Thymus (tissue), 11 donors: Measurements from ENCODE around the gene BBS5. TPM values are rescaled to one million over a fixed set of nuclear protein-coding genes. Genes with fewer than 3 reads are reported as not detected.
"Not testable (repeated sequence)": the region's sequence is repeated elsewhere in the genome, so short reads cannot be mapped to it uniquely, and the experiment has no call there.

Experiments
- DNase-seq, 9 donors: peaks; one replicate each; pipeline ENCODE4 v3.0.0-alpha.2; 2013; ENCODE audit warnings: low spot score in 9 of 9, low read depth in 6 of 9, missing footprints in 1 of 9
- H3K27ac ChIP-seq, 2 donors: one replicate each; pipeline ENCODE4 v1.5.1; 2013; ENCODE audit warnings: control low read depth in 1 of 2, low read depth in 1 of 2, low read length in 1 of 2, mild to moderate bottlenecking in 1 of 2, moderate library complexity in 1 of 2
- H3K27me3 ChIP-seq, 2 donors: one replicate each; pipeline ENCODE4 v1.5.1; 2013; ENCODE audit warnings: low read length in 1 of 2; ENCODE audit not compliant: control insufficient read depth in 2 of 2, insufficient read depth in 1 of 2
- H3K36me3 ChIP-seq, 2 donors: one replicate each; pipeline ENCODE4 v1.5.1; 2013; ENCODE audit warnings: low read length in 1 of 2, mild to moderate bottlenecking in 1 of 2, moderate library complexity in 1 of 2; ENCODE audit not compliant: control insufficient read depth in 2 of 2, insufficient read depth in 2 of 2
- H3K4me1 ChIP-seq, 2 donors: one replicate each; pipeline ENCODE4 v1.5.1; 2013; ENCODE audit warnings: low read length in 2 of 2; ENCODE audit not compliant: control insufficient read depth in 2 of 2, insufficient read depth in 2 of 2
- H3K4me3 ChIP-seq, 2 donors: one replicate each; pipeline ENCODE4 v1.5.1; 2013; ENCODE audit warnings: low read length in 2 of 2, control low read depth in 1 of 2, mild to moderate bottlenecking in 1 of 2
- H3K9me3 ChIP-seq, 2 donors: one replicate each; pipeline ENCODE4 v1.5.1; 2013; ENCODE audit warnings: low read length in 1 of 2, mild to moderate bottlenecking in 1 of 2; ENCODE audit not compliant: control insufficient read depth in 2 of 2, insufficient read depth in 1 of 2
- WGBS: extraction: QIAGEN DNeasy Blood & Tissue Kit; methylation state at CpG from one replicate; pipeline ENCODE4 v1.1.7; 2013; 5-methylcytosine and 5-hydroxymethylcytosine counted together
- polyA plus RNA-seq: library from polyadenylated mRNA; stranded (reverse); fragments of 200-250 nt; gene quantifications from one replicate; pipeline ENCODE4 v1.2.3, GENCODE V29; 2013
- total RNA-seq: library from RNA; stranded (reverse); fragments of 120-200 nt; gene quantifications from one replicate; pipeline ENCODE4 v1.2.4, GENCODE V29; 2013
- donor health status: healthy.

Gene BBS5
- total and polyA plus RNA-seq, 2 donors: 1.7 to 7.8 TPM

DNA sequence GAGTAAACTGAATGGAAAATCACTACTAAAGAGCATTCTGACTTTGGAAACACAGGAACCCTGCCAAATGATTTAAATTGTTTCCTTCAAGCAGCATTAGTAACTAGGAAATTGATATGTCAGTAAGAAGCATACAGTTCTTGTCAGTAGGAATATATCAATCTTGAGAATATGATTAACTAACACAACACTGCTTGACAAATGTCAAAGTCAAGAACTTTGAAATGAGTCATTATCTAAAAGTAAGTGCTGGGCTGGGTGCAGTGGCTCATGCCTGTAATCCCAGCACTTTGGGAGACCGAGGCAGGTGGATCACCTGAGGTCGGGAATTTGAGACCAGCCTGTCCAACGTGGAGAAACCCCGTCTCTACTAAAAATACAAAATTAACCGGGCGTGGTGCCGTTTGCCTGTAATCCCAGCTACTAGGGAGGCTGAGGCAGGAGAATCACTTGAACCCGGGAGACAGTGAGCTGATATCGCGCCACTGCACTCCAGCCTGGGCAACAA, 37.2 kb downstream of the BBS5 start:
- DNase-seq, H3K27ac ChIP-seq, H3K4me1 ChIP-seq, H3K9me3 ChIP-seq, H3K4me3 ChIP-seq, H3K36me3 ChIP-seq, H3K27me3 ChIP-seq: not testable (repeated sequence)
- 99% methylated on average over 10 of the region's 10 CpGs for WGBS

DNA sequence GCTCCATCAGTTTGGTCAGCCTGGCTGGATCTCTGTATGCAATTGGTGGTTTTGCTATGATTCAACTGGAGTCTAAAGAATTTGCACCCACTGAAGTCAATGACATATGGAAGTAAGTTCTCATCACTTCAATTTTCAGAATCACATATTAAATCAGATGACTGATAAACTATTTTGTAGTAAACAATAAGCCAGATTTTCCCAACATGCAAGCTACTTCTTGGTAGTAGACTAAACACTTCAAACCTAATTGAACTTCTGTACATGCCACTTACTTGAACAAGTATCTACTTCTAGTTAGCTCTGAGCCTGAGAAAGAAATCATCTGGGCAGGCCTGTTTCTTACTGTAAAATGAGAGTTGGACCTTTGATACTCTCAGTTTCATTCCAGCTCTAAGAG, 41.6 kb downstream of the BBS5 start:
- H3K27ac ChIP-seq: no peak overlapping the region
- no peak overlapping the region for H3K4me3 ChIP-seq
- no peaks in the 10 kb centered on the region for H3K4me1 ChIP-seq
- no peak for DNase-seq
- H3K9me3 ChIP-seq: no peaks in the 10 kb centered on the region
- no peaks in the 10 kb centered on the region for H3K36me3 ChIP-seq
- no peaks in the 10 kb centered on the region for H3K27me3 ChIP-seq

DNA sequence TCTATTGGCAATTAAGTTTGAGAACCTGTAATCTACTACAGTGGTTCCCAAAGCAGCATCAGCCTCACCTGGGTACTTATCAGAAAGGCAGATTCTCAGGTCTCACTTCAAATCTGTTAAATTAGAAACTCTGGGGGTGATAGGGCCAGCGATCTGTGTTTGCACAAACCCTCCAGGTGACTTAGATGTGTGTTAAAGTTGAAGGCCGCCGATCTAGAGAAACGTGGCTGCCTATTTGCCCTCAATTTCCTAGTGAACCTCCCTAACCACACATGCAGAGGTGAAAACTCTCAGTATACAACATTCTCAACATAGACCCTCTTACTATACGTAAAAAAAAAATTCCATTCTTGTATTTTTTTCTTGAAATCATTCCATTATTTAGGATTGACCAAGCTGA, 44.4 kb downstream of the BBS5 start:
- WGBS: 77% methylated on average over 5 of the region's 5 CpGs
- Histone ChIP-seq H3K4me3 (no peak overlapping the region), H3K36me3 (peaks cover 0 to 1% of the 10 kb centered on the region in 2 donors), H3K27me3 (no peaks in the 10 kb centered on the region), H3K9me3 (no peaks in the 10 kb centered on the region), H3K27ac (no peak overlapping the region), H3K4me1 (no peaks in the 10 kb centered on the region)
- DNase-seq: no peak

DNA sequence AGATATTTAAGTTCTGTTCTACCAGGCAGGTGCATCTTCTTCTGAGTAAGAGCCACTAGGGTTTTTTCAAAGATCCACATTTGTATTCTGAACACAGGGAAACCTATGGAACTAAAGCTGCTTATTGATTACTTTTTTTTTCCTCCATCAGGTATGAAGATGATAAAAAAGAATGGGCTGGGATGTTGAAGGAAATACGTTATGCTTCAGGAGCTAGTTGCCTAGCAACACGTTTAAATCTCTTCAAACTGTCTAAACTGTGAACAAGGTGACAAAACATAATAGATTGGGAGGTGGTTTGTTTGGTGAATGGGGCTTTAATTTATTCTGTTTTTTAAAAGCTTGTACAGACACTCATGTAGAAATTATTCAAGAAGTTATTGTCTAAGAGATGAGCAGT, 46.1 kb downstream of the BBS5 start:
- H3K36me3 ChIP-seq: peaks cover 5 to 8% of the 10 kb centered on the region in 2 donors
- H3K4me3 ChIP-seq: no peak overlapping the region
- H3K4me1 ChIP-seq: no peaks in the 10 kb centered on the region
- DNase-seq: no peak
- H3K9me3 ChIP-seq: no peaks in the 10 kb centered on the region
- 96% methylated on average over 2 of the region's 2 CpGs for WGBS
- H3K27me3 ChIP-seq: no peaks in the 10 kb centered on the region
- no peak overlapping the region for H3K27ac ChIP-seq

DNA sequence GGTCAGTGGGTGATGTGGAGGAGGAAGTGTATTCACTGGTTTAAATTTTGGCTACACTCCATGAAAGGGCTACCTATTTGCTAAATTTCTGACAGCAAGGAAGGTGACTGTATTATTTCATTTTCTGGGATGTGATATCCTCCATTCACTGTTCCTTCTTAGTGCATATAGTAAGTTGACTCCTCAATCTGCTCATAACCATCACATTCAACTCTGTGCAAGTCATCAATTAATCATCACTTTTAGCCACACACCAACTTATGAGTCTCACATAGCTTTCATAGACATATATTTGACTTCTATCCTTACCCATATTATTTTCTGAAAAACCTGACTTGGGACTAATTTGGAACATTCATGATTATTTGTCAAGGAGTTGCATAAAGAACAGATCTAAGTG, 47.2 kb downstream of the BBS5 start:
- no peaks in the 10 kb centered on the region for H3K4me1 ChIP-seq
- peaks cover 5 to 12% of the 10 kb centered on the region in 2 donors for H3K36me3 ChIP-seq
- H3K4me3 ChIP-seq: no peak overlapping the region
- no peaks in the 10 kb centered on the region for H3K27me3 ChIP-seq
- no peak overlapping the region for H3K27ac ChIP-seq
- no peak for DNase-seq
- no peaks in the 10 kb centered on the region for H3K9me3 ChIP-seq

DNA sequence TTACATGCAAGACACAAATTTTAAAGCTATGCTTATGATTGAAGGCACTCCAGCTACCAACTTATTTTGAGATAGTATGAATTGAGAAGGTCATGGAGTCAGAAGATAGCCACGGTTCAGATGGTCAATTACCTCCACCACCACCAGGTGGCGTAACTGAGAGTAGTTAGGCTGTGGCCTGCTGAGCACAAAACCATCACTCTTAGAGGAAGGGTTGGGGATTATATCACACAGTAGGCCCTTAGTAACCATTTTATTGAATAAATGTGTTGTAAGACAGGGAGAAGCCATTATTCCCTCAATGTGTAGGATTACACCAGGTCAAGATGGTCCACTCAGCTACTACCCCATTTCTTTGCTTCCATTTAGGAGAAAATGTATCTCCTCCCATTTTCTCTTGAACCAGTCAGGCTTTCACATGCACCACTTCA, 49.0 kb downstream of the BBS5 start:
- Histone ChIP-seq H3K9me3 (no peaks in the 10 kb centered on the region), H3K27ac (no peak overlapping the region), H3K4me1 (no peaks in the 10 kb centered on the region), H3K27me3 (no peaks in the 10 kb centered on the region), H3K36me3 (peaks cover 5 to 12% of the 10 kb centered on the region in 2 donors), H3K4me3 (no peak overlapping the region)
- 11% methylated on average over 2 of the region's 2 CpGs for WGBS
- DNase-seq: peak; percentile 16 to 78 (median 61)

DNA sequence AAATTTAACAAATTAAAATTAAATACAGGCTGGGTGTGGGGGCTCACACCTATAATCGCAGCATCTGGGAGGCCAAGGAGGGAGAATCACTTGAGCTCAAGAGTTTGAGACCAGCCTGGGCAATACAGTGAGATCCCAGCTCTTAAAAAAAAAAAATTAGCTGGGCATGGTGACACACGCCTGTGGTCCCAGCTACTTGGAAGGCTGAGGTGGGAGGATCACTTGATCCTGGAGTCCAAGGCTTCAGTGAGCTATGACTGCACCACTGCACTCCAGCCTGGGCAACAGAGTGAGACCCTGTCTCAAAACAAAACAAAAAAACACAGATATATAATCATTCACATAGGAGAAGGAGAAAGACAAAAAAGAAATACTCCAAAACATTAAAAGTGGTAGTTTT, 60.2 kb downstream of the BBS5 start:
- H3K9me3 ChIP-seq, DNase-seq, H3K27ac ChIP-seq, H3K4me3 ChIP-seq, H3K4me1 ChIP-seq, H3K27me3 ChIP-seq: not testable (repeated sequence)
- H3K36me3 ChIP-seq: peaks cover 0 to 26% of the 10 kb centered on the region in 2 donors
- 99% methylated on average over 2 of the region's 2 CpGs for WGBS

DNA sequence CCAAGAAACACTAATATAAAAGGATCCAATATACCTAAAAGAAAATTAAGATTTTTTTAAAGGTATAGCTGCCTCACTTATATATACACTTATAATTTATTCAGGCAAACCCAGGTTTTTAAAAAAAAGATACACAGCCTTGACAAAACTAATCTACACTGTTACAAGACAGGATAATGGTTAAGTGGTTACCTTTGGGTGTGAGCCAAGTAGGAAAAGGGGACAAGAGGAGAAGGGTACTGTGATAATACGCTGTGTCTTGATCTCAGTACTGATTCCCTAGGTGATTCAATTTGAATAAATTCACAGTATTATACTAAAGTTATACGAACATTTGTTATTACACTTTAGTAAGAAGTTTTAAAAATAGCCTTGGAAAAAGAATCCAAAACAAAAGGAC, 60.9 kb downstream of the BBS5 start:
- H3K27me3 ChIP-seq: no peaks in the 10 kb centered on the region
- H3K27ac ChIP-seq: no peak overlapping the region
- no peak for DNase-seq
- H3K4me1 ChIP-seq: no peaks in the 10 kb centered on the region
- H3K4me3 ChIP-seq: no peak overlapping the region
- peaks cover 0 to 27% of the 10 kb centered on the region in 2 donors for H3K36me3 ChIP-seq
- WGBS: 96% methylated on average over 2 of the region's 2 CpGs
- H3K9me3 ChIP-seq: no peaks in the 10 kb centered on the region

DNA sequence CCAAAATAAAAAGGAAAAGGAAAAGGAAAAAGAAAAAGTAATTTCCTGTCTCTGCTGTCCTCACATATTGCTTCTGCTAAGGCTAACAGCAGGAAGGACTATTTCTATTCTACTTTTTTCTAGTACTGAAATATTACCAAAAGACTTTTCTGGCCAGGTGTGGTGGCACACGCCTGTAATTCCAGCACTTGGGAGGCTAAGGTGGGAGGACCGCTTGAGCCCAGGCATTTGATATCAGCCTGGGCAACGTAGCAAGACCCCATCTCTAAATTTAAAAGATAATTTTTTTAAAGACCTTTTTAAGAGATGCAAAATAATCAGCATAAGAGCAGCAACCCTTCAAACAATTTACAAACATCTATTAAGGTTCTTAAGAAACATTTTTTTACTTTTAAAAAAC, 63.1 kb downstream of the BBS5 start:
- Histone ChIP-seq H3K27me3 (no peaks in the 10 kb centered on the region), H3K36me3 (peaks cover 0 to 36% of the 10 kb centered on the region in 2 donors)
- WGBS: over 99% methylated on average over 3 of the region's 3 CpGs

DNA sequence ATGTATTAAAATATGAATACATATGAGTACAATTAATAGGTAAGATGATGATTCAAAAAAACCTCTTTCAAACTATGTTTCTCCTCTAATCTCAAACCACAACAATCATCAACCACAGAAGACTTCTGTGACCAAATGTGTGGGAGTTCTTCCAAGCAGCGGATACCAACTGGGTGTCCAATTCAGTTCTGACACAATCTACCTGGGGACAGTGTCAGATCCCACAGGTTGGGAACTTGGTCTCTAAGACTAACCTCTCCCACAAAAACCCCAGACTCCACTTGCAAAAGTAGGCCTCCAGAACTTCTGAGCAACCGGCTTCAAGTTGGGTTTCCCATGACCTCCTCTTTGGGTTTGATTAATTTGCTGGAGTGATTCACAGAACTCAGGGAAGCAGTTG, 67.5 kb downstream of the BBS5 start:
- Histone ChIP-seq H3K27me3 (no peaks in the 10 kb centered on the region), H3K9me3 (no peaks in the 10 kb centered on the region), H3K4me1 (no peaks in the 10 kb centered on the region), H3K36me3 (peaks cover 3 to 24% of the 10 kb centered on the region in 2 donors), H3K4me3 (no peak overlapping the region), H3K27ac (no peak overlapping the region)
- DNase-seq: no peak
- 96% methylated on average over 2 of the region's 2 CpGs for WGBS

More for the DNA sequence above, 63.1 kb downstream of the BBS5 start:
- no peaks in the 10 kb centered on the region for H3K4me1 ChIP-seq
- H3K27ac ChIP-seq: no peak overlapping the region
- no peaks in the 10 kb centered on the region for H3K9me3 ChIP-seq
- H3K4me3 ChIP-seq: no peak overlapping the region
- no peak for DNase-seq
